Stimulated activated CD8-positive, alpha-beta memory T cell treated with anti-CD3 and anti-CD28 coated beads, Interleukin-7, amount 100 ng/mL, for 24 hours (primary cell): ENCODE results near the gene PLCH1.

Experiments used
- DNase-seq: peaks from one replicate; pipeline ENCODE4 v3.0.0-alpha.2; 2020; ENCODE audit warnings: low read depth

PLCH1 gene

GRCh38 chr3:155334914-155335723 lies 409.8 kb downstream of the PLCH1 start:
- no peak for DNase-seq

GRCh38 chr3:155334215-155334913 lies 410.5 kb downstream of the PLCH1 start:
- no peak for DNase-seq

GRCh38 chr3:155332716-155333115 lies 412.2 kb downstream of the PLCH1 start:
- DNase-seq, result no peak

- DNase-seq, result no peak
Observed at GRCh38 chr3:155331078-155331477, 413.8 kb downstream of the PLCH1 start.

GRCh38 chr3:155330370-155330769 lies 414.5 kb downstream of the PLCH1 start:
- no peak for DNase-seq

GRCh38 chr3:155329513-155330048 lies 415.3 kb downstream of the PLCH1 start:
- no peak for DNase-seq

GRCh38 chr3:155327871-155328270 lies 417.0 kb downstream of the PLCH1 start:
- DNase-seq, result no peak

GRCh38 chr3:155327430-155327829 lies 417.4 kb downstream of the PLCH1 start:
- no peak for DNase-seq

- no peak for DNase-seq
Observed at GRCh38 chr3:155326901-155327300, 418.0 kb downstream of the PLCH1 start.

GRCh38 chr3:155326244-155326643 lies 418.6 kb downstream of the PLCH1 start:
- no peak for DNase-seq
